HG02678 (cell line): Measurements from ENCODE around the gene BCL10.

Experiments
- ATAC-seq: cut with Tn5 transposase; IDR thresholded peaks from one replicate; pipeline ENCODE4 v1.9.1; 2021; ENCODE audit warnings: mild to moderate bottlenecking, moderate library complexity; ENCODE audit not compliant: unreplicated experiment

The BCL10 gene

DNA sequence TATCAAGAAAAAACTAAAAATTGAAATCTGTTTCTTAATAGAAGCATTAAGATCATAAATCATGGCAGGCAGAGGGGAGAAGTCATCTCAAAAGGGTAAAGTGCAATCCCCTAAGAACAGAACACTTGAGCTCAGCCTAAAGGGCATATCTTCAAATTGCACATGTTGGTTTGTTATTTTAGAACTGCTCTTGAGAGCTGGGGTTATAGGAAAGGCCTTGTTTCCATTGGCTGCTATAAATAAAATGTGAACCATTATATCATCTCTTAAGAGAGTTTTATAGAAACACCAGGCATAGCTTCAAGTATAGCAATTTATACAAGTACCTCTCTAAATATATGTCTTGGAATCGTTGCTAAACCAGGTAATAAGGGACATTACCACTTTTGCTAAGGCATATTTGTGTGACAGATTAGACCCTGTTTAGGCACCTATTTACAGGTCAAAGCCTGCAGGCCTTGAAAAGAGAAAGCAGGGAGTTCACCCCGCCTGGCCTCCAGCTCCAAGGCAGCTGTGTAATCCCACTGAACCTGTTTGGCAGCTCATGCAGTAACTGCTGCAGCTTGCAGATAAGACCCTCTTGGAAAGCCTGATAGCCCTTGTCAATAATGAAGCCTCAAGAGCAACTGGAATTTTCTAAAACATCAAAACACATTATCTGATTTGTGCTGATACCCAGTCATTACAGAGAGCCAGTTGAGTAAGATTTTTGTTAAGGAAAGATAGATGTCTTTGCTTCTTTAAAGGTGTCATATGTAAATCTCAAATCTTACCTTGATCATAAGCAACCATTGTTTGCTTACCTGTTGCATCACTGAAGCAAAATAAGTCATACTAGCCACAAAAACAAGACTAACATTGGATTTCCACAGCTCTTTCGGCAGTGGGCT lies 51.5 kb downstream of the BCL10 start:
- no peak for ATAC-seq

- no peak for ATAC-seq
These were observed 52.1 kb downstream of the BCL10 start for GRCh38 chr1:85224295-85224694.

DNA sequence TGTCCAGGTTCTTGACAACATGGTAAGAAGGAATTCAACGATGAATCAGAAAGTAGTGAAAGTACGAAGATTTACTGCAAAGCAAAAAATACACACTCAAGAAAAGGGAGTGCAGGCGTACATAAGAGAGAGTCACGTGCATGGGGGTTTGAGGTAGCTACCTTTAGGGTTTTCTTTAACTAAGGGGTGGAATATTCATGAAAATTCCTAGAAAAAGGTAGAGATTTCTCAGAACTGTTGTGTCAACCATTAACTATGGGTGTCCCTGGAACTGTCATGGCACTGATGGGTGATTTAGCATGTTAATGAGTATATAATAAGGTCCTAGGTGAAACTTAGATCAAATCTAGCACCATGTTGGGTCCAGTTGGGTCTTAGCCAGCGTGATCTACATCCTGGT lies 53.1 kb downstream of the BCL10 start:
- no peak for ATAC-seq

- ATAC-seq: no peak
These were observed 55.7 kb downstream of the BCL10 start for GRCh38 chr1:85220756-85221201.

GRCh38 chr1:85219853-85220610 lies 56.4 kb downstream of the BCL10 start:
- no peak for ATAC-seq

GRCh38 chr1:85216697-85217096 lies 59.7 kb downstream of the BCL10 start:
- no peak for ATAC-seq
